ENCODE data around the gene HYAL3. TPM values are rescaled to one million over a fixed set of nuclear protein-coding genes. Genes with fewer than 3 reads are reported as not detected.
"Not testable (repeated sequence)": the region's sequence is repeated elsewhere in the genome, so short reads cannot be mapped to it uniquely, and the experiment has no call there.

Gene HYAL3
- total and polyA plus RNA-seq, 11 donors, result 1.0 to 3.2 (median 1.6) TPM

GRCh38 chr3:50289130-50289529, 10.1 kb downstream of the HYAL3 start:
- TF ChIP-seq, protein P1, sequence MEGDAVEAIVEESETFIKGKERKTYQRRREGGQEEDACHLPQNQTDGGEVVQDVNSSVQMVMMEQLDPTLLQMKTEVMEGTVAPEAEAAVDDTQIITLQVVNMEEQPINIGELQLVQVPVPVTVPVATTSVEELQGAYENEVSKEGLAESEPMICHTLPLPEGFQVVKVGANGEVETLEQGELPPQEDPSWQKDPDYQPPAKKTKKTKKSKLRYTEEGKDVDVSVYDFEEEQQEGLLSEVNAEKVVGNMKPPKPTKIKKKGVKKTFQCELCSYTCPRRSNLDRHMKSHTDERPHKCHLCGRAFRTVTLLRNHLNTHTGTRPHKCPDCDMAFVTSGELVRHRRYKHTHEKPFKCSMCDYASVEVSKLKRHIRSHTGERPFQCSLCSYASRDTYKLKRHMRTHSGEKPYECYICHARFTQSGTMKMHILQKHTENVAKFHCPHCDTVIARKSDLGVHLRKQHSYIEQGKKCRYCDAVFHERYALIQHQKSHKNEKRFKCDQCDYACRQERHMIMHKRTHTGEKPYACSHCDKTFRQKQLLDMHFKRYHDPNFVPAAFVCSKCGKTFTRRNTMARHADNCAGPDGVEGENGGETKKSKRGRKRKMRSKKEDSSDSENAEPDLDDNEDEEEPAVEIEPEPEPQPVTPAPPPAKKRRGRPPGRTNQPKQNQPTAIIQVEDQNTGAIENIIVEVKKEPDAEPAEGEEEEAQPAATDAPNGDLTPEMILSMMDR (IDR thresholded peaks at IDR 0.05), result no peak
- TF ChIP-seq POLR2A (IDR thresholded peaks at IDR 0.05), result no peak
- intact Hi-C loops (cut with DNase I), result no loop called here
- peaks cover 3 to 45% (median 31%) of the 10 kb centered on the region in 9 donors for H3K36me3 ChIP-seq
- ATAC-seq, result no peak
- peak in 1 of 5 donors; percentile 52 for DNase-seq
- H3K4me3 ChIP-seq, result no peak overlapping the region
- H3K27ac ChIP-seq, result peak overlapping the region in 2 of 12 donors; percentile 80 to 81
- 92 to 95% (median 93%) methylated on average over 5 to 6 of the region's 6 CpGs for WGBS, 4 donors
- no peaks in the 10 kb centered on the region for H3K27me3 ChIP-seq
- H3K9me3 ChIP-seq, result no peaks in the 10 kb centered on the region
- H3K4me1 ChIP-seq, result peaks cover 4 to 65% (median 38%) of the 10 kb centered on the region in 12 donors

GRCh38 chr3:50288387-50289007, 10.7 kb downstream of the HYAL3 start:
- Histone ChIP-seq H3K36me3 (peaks cover 3 to 45% (median 31%) of the 10 kb centered on the region in 9 donors), H3K4me3 (no peak overlapping the region), H3K27ac (peak overlapping the region in 7 of 12 donors; percentile 28 to 87 (median 80)), H3K9me3 (no peaks in the 10 kb centered on the region), H3K27me3 (no peaks in the 10 kb centered on the region), H3K4me1 (peaks cover 4 to 63% (median 38%) of the 10 kb centered on the region in 12 donors)
- no peak for ATAC-seq
- peak in 2 of 5 donors; percentile 8 to 33 for DNase-seq
- WGBS, 4 donors, result 80 to 93% (median 91%) methylated on average over 21 to 23 of the region's 23 CpGs
- intact Hi-C loops (cut with DNase I), result no loop called here
- TF ChIP-seq, protein P1 (IDR thresholded peaks at IDR 0.05), result no peak
- no peak for TF ChIP-seq POLR2A (IDR thresholded peaks at IDR 0.05)

- DNase-seq (peak; percentile 54 to 85 (median 70)), ATAC-seq (peak; percentile 35 to 74 (median 55))
- whole genome bisulfite sequencing, 4 donors, result 46 to 65% (median 48%) methylated on average over 1 of the region's 1 CpG; no CpG with 5 or more reads in 1 of the 4 donors
- Histone ChIP-seq H3K36me3 (peaks cover 3 to 45% (median 31%) of the 10 kb centered on the region in 9 donors), H3K9me3 (no peaks in the 10 kb centered on the region), H3K4me1 (peaks cover 4 to 53% (median 29%) of the 10 kb centered on the region in 12 donors), H3K27me3 (no peaks in the 10 kb centered on the region), H3K27ac (peak overlapping the region; percentile 28 to 87 (median 76)), H3K4me3 (no peak overlapping the region)
- intact Hi-C loops (cut with DNase I), result no loop called here
- no peak for TF ChIP-seq POLR2A (IDR thresholded peaks at IDR 0.05)
- TF ChIP-seq, protein P1 (IDR thresholded peaks at IDR 0.05), result no peak
Observed at GRCh38 chr3:50287262-50287661, 11.9 kb downstream of the HYAL3 start.

DNA sequence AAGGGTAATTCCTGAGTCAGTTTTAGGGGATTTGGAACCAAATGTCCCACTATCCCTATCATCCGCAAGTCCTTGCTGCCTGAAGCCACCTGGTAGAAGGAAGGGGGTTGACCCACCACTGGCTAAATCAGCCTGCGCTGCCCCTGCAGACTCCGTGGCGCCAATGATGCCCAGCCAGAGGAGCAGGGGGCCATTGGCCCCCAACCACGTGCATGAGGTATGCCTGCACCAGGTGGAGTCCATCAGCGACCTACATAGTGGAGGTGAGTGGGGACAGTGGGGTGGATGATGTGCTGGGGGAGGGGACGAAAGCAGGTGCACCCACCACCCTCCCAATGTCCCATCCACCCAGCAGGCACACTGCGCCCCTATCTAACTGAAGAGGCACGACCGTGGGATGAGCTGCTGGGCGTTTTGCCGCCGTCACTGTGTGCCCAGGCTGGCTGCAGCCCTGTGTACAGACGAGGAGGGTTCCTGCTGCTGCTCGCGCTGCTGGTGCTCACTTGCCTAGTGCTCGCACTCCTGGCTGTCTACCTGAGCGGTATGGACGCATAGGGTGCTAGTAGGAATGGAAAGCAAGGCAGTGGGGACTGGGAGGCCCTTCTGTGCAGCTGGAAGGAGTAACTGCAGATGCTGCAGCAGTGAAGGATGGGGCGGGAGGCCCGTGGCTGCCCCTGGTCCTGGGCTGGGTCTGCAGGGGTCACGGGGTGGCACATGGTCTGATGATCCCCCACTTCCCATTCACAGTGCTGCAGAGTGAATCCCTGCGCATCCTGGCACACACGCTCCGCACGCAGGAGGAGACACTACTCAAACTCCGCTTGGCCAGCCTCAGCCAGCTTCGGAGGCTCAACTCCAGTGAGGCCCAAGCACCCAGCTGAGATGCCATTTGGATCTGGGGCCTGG, 12.6 kb downstream of the HYAL3 start:
- intact Hi-C loops (cut with DNase I), result no loop called here
- DNase-seq, result peak in 2 of 5 donors; percentile 22 to 55
- peaks cover 3 to 45% (median 31%) of the 10 kb centered on the region in 9 donors for H3K36me3 ChIP-seq
- H3K4me1 ChIP-seq, result peaks cover 4 to 54% (median 28%) of the 10 kb centered on the region in 12 donors
- peak overlapping the region; percentile 28 to 87 (median 76) for H3K27ac ChIP-seq
- H3K9me3 ChIP-seq, result no peaks in the 10 kb centered on the region
- H3K4me3 ChIP-seq, result no peak overlapping the region
- H3K27me3 ChIP-seq, result no peaks in the 10 kb centered on the region
- 81 to 84% (median 83%) methylated on average over 26 to 28 of the region's 28 CpGs for WGBS, 4 donors
- peak in 1 of 4 donors; percentile 1 for ATAC-seq
- TF ChIP-seq, protein P1 (IDR thresholded peaks at IDR 0.05), result no peak
- TF ChIP-seq POLR2A (IDR thresholded peaks at IDR 0.05), result no peak

GRCh38 chr3:50284121-50284520, 15.1 kb downstream of the HYAL3 start:
- Histone ChIP-seq H3K4me1 (peaks cover 0 to 50% (median 19%) of the 10 kb centered on the region in 12 donors), H3K36me3 (peaks cover 0 to 30% (median 21%) of the 10 kb centered on the region in 9 donors)
- H3K4me3 ChIP-seq; H3K9me3 ChIP-seq; ATAC-seq; intact Hi-C loops (cut with DNase I); H3K27ac ChIP-seq; DNase-seq; H3K27me3 ChIP-seq: not testable (repeated sequence)
- 86 to 95% (median 89%) methylated on average over 6 of the region's 6 CpGs for WGBS, 4 donors
